ENCODE results near the gene ARFIP1.

Gene ARFIP1

GRCh38 chr4:152773953-152774352 is 5.8 kb upstream of the ARFIP1 start:
- DNase-seq (ENCODE audit: low read depth) = no peak
- no peak overlapping the region for H3K4me3 ChIP-seq (ENCODE audit: low read length)
- TF ChIP-seq CTCF (IDR thresholded peaks at IDR 0.05; ENCODE audit: insufficient read depth, low read depth, low read length, missing control alignments) = no peak

GRCh38 chr4:152776352-152776751 is 3.4 kb upstream of the ARFIP1 start:
- peak; percentile 27 for DNase-seq (ENCODE audit: low read depth)
- TF ChIP-seq CTCF (IDR thresholded peaks at IDR 0.05; ENCODE audit: insufficient read depth, low read depth, low read length, missing control alignments) = no peak
- H3K4me3 ChIP-seq (ENCODE audit: low read length) = no peak overlapping the region

GRCh38 chr4:152777488-152777887 is 2.3 kb upstream of the ARFIP1 start:
- DNase-seq (ENCODE audit: low read depth) = no peak
- TF ChIP-seq CTCF (IDR thresholded peaks at IDR 0.05; ENCODE audit: insufficient read depth, low read depth, low read length, missing control alignments) = no peak
- no peak overlapping the region for H3K4me3 ChIP-seq (ENCODE audit: low read length)

GRCh38 chr4:152778656-152779512 is 870 bp upstream of the ARFIP1 start:
- DNase-seq (ENCODE audit: low read depth) = peak; percentile 21
- H3K4me3 ChIP-seq (ENCODE audit: low read length) = peak overlapping the region; percentile 88
- no peak for TF ChIP-seq CTCF (IDR thresholded peaks at IDR 0.05; ENCODE audit: insufficient read depth, low read depth, low read length, missing control alignments)

- DNase-seq (ENCODE audit: low read depth) = peak; percentile 35
- no peak for TF ChIP-seq CTCF (IDR thresholded peaks at IDR 0.05; ENCODE audit: insufficient read depth, low read depth, low read length, missing control alignments)
- H3K4me3 ChIP-seq (ENCODE audit: low read length) = peak overlapping the region; percentile 88
Observed at GRCh38 chr4:152780267-152780778, 569 bp downstream of the ARFIP1 start.

- peak; percentile 31 for TF ChIP-seq CTCF (IDR thresholded peaks at IDR 0.05; ENCODE audit: insufficient read depth, low read depth, low read length, missing control alignments)
- DNase-seq (ENCODE audit: low read depth) = peak; percentile 44
- H3K4me3 ChIP-seq (ENCODE audit: low read length) = no peak overlapping the region
Observed at GRCh38 chr4:152784490-152785350, 5.0 kb downstream of the ARFIP1 start.
